ENCODE data around the gene HOXA3. TPM values are rescaled to one million over a fixed set of nuclear protein-coding genes. Genes with fewer than 3 reads are reported as not detected.

The HOXA3 gene
- 0.92 and 1.6 TPM in 2 replicates for total RNA-seq

GRCh38 chr7:27151931-27152815, at the start of gene HOXA3:
HOXA3 (minus strand) TSS chr7:27152583; CDS start chr7:27110640, 41,943 bp downstream.

DNA sequence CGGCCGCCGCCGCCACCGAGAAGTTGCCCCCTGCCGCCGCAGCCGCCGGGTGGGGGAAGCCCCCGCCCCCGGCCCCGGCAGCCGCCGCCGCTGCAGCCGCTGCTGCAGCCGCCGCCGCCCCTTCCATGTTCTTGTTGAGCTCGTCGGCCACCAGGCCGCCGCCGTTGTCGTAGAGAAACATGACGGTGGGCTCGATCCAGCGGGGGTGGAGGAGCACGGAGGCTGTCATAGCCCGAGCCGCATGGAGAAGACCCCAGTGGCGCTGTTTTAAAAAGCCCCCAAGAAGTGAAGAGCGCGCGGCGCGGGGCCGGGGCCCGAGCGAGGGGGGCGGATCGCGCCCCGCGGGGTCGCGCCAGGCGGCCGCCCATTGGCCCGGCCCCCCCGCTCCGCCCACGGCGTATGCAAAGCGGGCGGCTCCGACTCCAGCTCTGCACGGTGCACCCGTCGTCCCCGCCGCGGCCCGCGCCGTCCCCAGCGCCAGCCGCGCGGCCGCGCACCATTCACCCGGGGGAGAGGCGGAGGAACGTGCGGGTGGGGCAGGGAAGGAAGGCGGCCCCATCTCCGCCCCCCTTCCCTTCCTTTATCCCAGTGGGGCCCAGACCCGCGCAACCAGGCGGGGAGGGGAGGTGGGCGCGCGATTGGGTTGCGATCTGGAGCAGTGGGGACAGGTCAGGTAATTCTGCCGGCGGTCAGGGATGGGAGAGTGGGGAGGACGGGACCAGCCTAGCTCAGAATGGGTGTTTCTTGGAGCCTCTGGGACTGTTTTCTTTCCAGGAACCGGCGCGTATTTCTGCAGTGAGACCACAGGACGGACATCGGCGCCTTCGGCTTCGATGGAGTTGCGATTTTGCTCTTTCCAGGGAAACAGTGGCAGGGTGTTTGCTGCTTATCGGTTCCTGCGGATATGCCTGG, 47.7 kb upstream of the HOXA3 start, which contains the start of gene HOXA13:
Gene HOXA13, minus strand, starts transcription at position 243 of the 912 bp plus-strand sequence. Its CDS starts 14 bp downstream, at position 229.

GRCh38 chr7:27185013-27185853, 32.9 kb upstream of the HOXA3 start, which contains the start of gene HOXA11:
HOXA11 (minus strand) TSS chr7:27185232; CDS start chr7:27185144, 88 bp downstream.

GRCh38 chr7:27173956-27174873, 21.8 kb upstream of the HOXA3 start, which contains the start of gene HOXA10:
HOXA10 (minus strand) TSS chr7:27174320; CDS start chr7:27174306, 14 bp downstream.

GRCh38 chr7:27165089-27165995, 13.0 kb upstream of the HOXA3 start, which contains the start of gene HOXA9:
HOXA9 (minus strand) TSS chr7:27165537; CDS start chr7:27165457, 80 bp downstream.

GRCh38 chr7:27156508-27156898, 4.1 kb upstream of the HOXA3 start, which contains the start of gene HOXA7:
HOXA7 (minus strand) TSS chr7:27156675; CDS start chr7:27156545, 130 bp downstream.

DNA sequence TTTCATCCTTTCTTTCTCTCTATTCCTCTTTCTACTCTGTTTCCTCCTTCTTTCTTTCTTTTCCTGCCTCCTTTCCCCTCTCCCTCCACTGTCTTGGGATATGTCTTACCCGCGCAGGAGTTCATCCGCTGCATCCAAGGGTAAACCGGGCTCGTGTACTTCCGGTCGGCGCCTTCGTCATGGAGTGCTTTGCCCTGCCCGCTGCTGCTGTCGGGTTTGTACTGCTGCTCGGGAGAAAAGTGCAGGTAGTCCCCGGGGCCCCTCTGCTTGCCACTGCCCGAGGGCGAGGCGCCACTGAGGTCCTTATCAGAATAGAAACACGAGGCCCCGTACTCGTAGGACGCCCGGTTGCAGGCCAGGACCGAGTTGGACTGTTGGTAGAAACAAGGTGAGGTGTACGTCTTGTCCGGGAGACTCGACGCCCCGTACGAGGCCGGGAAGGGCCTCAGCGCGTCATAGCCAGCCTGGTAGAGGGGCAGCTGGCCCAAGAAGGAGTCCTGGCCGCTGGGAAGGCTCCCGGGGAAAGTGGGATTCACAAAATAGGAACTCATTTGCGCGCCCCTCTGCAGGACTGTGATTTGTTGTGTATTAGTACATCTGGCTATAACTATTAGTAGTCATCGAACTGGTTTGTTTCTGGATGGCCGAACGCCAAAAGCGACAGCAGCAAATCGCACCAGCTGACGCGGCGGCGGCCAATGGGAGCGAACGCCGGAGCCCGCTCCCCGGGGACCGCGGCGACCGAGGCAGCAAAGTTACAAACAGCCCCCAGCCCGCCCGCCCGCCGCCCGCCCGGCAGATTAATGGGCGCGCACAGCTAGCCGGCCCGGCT, 5.0 kb downstream of the HOXA3 start, which contains the start of gene HOXA6:
Gene HOXA6, minus strand, starts transcription at position 576 of the 832 bp plus-strand sequence. Its CDS starts 25 bp downstream, at position 551.

DNA sequence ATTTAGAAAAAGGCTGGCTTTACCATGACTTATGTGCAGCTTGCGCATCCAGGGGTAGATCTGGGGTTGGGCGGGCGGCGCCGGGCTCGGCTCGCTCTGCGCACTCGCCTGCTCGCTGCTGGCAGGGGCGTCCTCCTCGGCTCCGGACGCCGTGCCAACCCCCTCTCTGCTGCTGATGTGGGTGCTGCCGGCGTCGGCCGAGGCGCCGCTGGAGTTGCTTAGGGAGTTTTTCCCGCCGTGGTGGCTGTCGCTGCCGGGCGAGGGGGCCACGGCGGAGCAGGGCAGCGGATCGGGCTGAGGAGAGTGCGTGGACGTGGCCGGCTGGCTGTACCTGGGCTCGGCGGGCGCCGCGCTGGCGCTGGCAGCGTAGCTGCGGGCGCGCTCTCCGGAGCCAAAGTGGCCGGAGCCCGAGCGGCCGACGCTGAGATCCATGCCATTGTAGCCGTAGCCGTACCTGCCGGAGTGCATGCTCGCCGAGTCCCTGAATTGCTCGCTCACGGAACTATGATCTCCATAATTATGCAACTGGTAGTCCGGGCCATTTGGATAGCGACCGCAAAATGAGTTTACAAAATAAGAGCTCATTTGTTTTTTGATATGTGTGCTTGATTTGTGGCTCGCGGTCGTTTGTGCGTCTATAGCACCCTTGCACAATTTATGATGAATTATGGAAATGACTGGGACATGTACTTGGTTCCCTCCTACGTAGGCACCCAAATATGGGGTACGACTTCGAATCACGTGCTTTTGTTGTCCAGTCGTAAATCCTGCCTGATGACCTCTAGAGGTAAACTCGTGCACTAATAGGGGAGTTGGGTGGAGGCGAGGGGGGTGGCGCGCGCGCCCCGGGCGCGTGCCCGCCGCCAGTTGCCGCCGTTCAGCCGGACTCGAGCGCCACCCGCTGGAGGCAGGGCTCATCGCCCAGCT, 9.1 kb downstream of the HOXA3 start, which contains the start of gene HOXA5:
Gene HOXA5, minus strand, starts transcription at position 659 of the 927 bp plus-strand sequence. Its CDS starts 74 bp downstream, at position 585.

GRCh38 chr7:27130540-27131389, 21.6 kb downstream of the HOXA3 start, which contains the start of gene HOXA4:
HOXA4 (minus strand) TSS chr7:27130757; CDS start chr7:27130733, 24 bp downstream.

GRCh38 chr7:27102581-27103442, 49.6 kb downstream of the HOXA3 start, which contains the start of gene HOXA2:
HOXA2 (minus strand) TSS chr7:27102683; CDS start chr7:27102500, 183 bp downstream.

GRCh38 chr7:27095897-27096767, 56.3 kb downstream of the HOXA3 start, which contains the start of gene HOXA1:
HOXA1 (minus strand) TSS chr7:27096000; CDS start chr7:27095912, 88 bp downstream.

